T-cell (primary cell): Measurements from ENCODE around the gene SLC25A22. TPM values are rescaled to one million over a fixed set of nuclear protein-coding genes. Genes with fewer than 3 reads are reported as not detected.

Experiments used
- ATAC-seq, 4 experiments: fragments of 200-7000 bp in 3 of 4; fragments of 150-1000 bp in 1 of 4; cut with Tn5 transposase; replicated peaks in 1 of 4; 1 replicate in 3 of 4; 2 replicates in 1 of 4; pipeline ENCODE4 v1.10.0; 2021; ENCODE audit warnings: moderate library complexity in 3 of 4, mild to moderate bottlenecking in 2 of 4, moderate number of reproducible peaks in 1 of 4
- CTCF ChIA-PET, 2 donors: fragments of 300-600 bp; sonication (Branson Sonifier 250); formaldehyde crosslinking; loops; one replicate each; lab custom pipeline; 2022; ENCODE audit warnings: antibody characterized with exemption in 2 of 2; lab: Charles Lee
- POLR2A ChIA-PET, 2 donors: fragments of 300-600 bp; sonication (Branson Sonifier 250); formaldehyde crosslinking; loops; one replicate each; lab custom pipeline; 2022; ENCODE audit warnings: antibody characterized with exemption in 2 of 2; lab: Charles Lee
- DNase-seq, 35 experiments: peaks; one replicate each; pipeline versions ENCODE4 v3.0.0 to v3.0.0-alpha.2; 2013 to 2023
- H3K27ac ChIP-seq: one replicate; pipeline ENCODE4 v1.5.1; 2013; ENCODE audit warnings: low read length
- H3K27me3 ChIP-seq, 2 experiments: replicated peaks in 1 of 2; 1 replicate in 1 of 2; 2 replicates in 1 of 2; pipeline versions ENCODE4 v1.6.1 to v1.7.0; 2013; ENCODE audit warnings: low read length in 1 of 2, mixed read lengths in 1 of 2; ENCODE audit not compliant: control insufficient read depth in 2 of 2, insufficient read depth in 2 of 2; ENCODE audit errors: extremely low read depth in 1 of 2
- H3K36me3 ChIP-seq, 2 donors: 1 replicate in 1 of 2; 2 replicates in 1 of 2; pipeline versions ENCODE4 v1.6.1 to v1.7.0; 2013; ENCODE audit warnings: low read length in 1 of 2; ENCODE audit not compliant: control insufficient read depth in 2 of 2, insufficient read depth in 1 of 2; ENCODE audit errors: extremely low read depth in 1 of 2
- H3K4me1 ChIP-seq, 2 experiments: 1 replicate in 1 of 2; 2 replicates in 1 of 2; pipeline versions ENCODE4 v1.6.1 to v1.7.0; 2013; ENCODE audit warnings: low read length in 2 of 2, mixed read lengths in 1 of 2; ENCODE audit not compliant: insufficient read depth in 2 of 2, control insufficient read depth in 1 of 2; ENCODE audit errors: extremely low read depth in 1 of 2
- H3K4me3 ChIP-seq, 2 donors: 1 replicate in 1 of 2; 2 replicates in 1 of 2; pipeline versions ENCODE4 v1.5.1 to v1.7.0; 2013; ENCODE audit warnings: mild to moderate bottlenecking in 2 of 2, low read length in 1 of 2, moderate library complexity in 1 of 2; ENCODE audit not compliant: control insufficient read depth in 1 of 2; ENCODE audit errors: extremely low read depth in 1 of 2
- H3K9me3 ChIP-seq: 2 replicates; pipeline ENCODE4 v1.7.0; 2013
- H3K27ac Mint-ChIP-seq, 2 donors: one replicate each; pipeline ENCODE4 v1.8.0; 2020 to 2021; ENCODE audit warnings: mild to moderate bottlenecking in 2 of 2, mixed read lengths in 2 of 2
- H3K27me3 Mint-ChIP-seq, 2 donors: one replicate each; pipeline ENCODE4 v1.8.0; 2021 to 2022; ENCODE audit warnings: mixed read lengths in 2 of 2
- H3K36me3 Mint-ChIP-seq: one replicate; pipeline ENCODE4 v1.8.0; 2021; ENCODE audit warnings: mixed read lengths
- H3K4me1 Mint-ChIP-seq, 3 donors: one replicate each; pipeline ENCODE4 v1.8.0; 2020 to 2022; ENCODE audit warnings: mixed read lengths in 3 of 3, mild to moderate bottlenecking in 1 of 3
- H3K4me3 Mint-ChIP-seq, 3 donors: one replicate each; pipeline ENCODE4 v1.8.0; 2020 to 2022; ENCODE audit warnings: mild to moderate bottlenecking in 3 of 3, mixed read lengths in 3 of 3, moderate library complexity in 3 of 3
- H3K9me3 Mint-ChIP-seq, 3 donors: one replicate each; pipeline ENCODE4 v1.8.0; 2020 to 2022; ENCODE audit warnings: mixed read lengths in 3 of 3
- WGBS: methylation state at CpG from one replicate; pipeline ENCODE4 v1.1.5; 2013; ENCODE audit warnings: missing lambda C conversion rate; ENCODE audit not compliant: insufficient coverage; 5-methylcytosine and 5-hydroxymethylcytosine counted together
- total RNA-seq, 35 experiments: library from RNA in 6 of 35; stranded (reverse) in 6 of 35; fragments of 120-200 nt in 1 of 35; gene quantifications; one replicate each; pipeline versions ENCODE4 v1.2.1 to v1.2.4 and lab custom pipeline; 2013 to 2026

Gene SLC25A22
- total RNA-seq, 5 donors from 2014 or later (not counting 1 experiment from before 2014, with no cell fraction given) = 22.4 to 37.4 (median 35.1) TPM

- peak overlapping the region in 1 of 3 donors; percentile 21 for H3K4me3 Mint-ChIP-seq
- DNase-seq (no peak), ATAC-seq (no peak)
- no peaks in the 10 kb centered on the region for H3K9me3 ChIP-seq
- H3K4me1 ChIP-seq = peaks cover 2 to 28% of the 10 kb centered on the region in 2 experiments
- peaks cover 3% of the 10 kb centered on the region for H3K36me3 Mint-ChIP-seq
- H3K27ac Mint-ChIP-seq = no peak overlapping the region
- H3K4me1 Mint-ChIP-seq = peaks cover 0 to 10% (median 5%) of the 10 kb centered on the region in 3 donors
- H3K9me3 Mint-ChIP-seq = no peaks in the 10 kb centered on the region
- peaks cover 0 to 33% of the 10 kb centered on the region in 2 experiments for H3K27me3 ChIP-seq
- WGBS = 60% methylated on average over 21 of the region's 31 CpGs
- H3K27ac ChIP-seq = no peak overlapping the region
- peaks cover 0 to 7% of the 10 kb centered on the region in 2 donors for H3K27me3 Mint-ChIP-seq
- no peak overlapping the region for H3K4me3 ChIP-seq
- peaks cover 6 to 26% of the 10 kb centered on the region in 2 donors for H3K36me3 ChIP-seq
- ChIA-PET CTCF (interaction anchor here in 1 of 2 donors (0.6 kb wide), 1 partner anchor 308 kb away, joined by 4 read pairs; no protein-coding TSS in a partner anchor), POLR2A (interaction anchor here in 1 of 2 donors (0.6 kb wide), 1 partner anchor 20 kb away, joined by 3 read pairs; the partner anchor contains the start of gene RPLP2)
Observed at GRCh38 chr11:788953-789940, 8.8 kb downstream of the SLC25A22 start.

DNA sequence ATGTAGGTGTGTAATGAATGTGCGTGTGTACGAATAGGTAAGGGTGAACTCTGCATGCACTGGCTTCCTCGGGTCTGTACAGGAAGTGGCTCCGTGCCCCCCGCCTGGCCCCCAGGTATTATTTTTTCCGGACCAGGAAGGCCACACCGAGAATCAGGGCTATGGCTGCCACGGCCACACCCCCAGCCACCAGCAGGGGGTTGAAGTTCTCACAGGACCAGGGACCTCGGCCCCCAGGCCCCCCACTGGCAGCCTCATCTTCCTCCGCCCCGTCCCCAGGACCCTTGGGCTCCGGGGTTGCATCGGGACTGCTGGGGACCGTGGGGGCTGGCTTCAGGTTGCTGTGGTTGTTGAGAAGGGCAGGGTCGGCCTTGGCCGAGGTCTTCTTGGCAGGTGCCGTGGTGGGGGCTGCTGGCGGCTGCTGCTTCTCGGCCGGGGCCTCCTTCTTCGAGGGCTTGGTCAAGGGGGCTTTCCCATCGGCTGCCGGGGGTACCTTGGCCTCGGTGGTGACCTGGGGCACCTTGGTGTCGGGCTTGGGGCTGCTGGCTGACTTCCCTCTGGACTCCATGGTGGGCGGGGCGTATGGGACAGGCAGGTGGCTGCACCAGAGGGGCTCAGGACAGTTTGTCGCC lies 10.0 kb downstream of the SLC25A22 start:
- POLR2A ChIA-PET = no interaction called here
- H3K27me3 Mint-ChIP-seq = peaks cover 0 to 7% of the 10 kb centered on the region in 2 donors
- H3K36me3 Mint-ChIP-seq = peaks cover 3% of the 10 kb centered on the region
- Histone ChIP-seq H3K27me3 (peaks cover 0 to 30% of the 10 kb centered on the region in 2 experiments), H3K4me1 (peaks cover 2 to 23% of the 10 kb centered on the region in 2 experiments), H3K9me3 (no peaks in the 10 kb centered on the region), H3K4me3 (no peak overlapping the region), H3K27ac (no peak overlapping the region), H3K36me3 (peaks cover 4 to 17% of the 10 kb centered on the region in 2 donors)
- H3K4me1 Mint-ChIP-seq = peaks cover 0 to 11% (median 5%) of the 10 kb centered on the region in 3 donors
- 58% methylated on average over 27 of the region's 28 CpGs for WGBS
- no peak overlapping the region for H3K4me3 Mint-ChIP-seq
- ATAC-seq = peak in 2 of 4 experiments; percentile 19 to 21
- no peak for DNase-seq
- H3K27ac Mint-ChIP-seq = no peak overlapping the region
- CTCF ChIA-PET = no interaction called here
- H3K9me3 Mint-ChIP-seq = no peaks in the 10 kb centered on the region

DNA sequence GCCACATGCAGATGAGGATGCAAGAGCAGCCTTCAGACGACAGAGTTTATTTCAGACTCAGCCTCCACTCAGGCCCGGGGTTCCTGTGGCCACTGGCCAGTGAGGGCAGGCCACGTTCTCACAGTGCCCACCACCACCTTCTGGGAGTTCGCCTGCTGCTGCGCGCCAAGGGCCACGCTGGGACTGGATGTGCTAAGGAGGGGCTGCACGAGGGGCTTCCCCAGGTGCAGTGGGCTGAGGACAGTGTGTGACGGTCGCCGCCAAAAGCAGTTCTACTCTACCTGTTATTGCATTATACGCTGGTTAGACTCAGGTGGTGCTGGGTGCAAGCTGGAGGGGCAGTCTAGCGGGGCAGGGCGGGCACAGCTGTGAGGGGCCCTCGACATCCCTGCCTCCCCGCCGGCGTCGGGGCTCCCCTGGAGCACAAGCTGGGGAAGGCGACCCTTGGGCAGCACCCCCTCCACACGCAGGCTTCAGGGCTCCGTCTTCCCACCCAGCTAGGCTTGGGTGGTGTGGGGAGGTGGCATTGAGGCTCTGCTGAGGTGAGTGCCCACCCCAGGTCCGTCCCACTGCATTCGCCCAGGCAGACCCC lies 10.9 kb downstream of the SLC25A22 start:
- Mint-ChIP-seq H3K4me3 (no peak overlapping the region), H3K36me3 (peaks cover 3% of the 10 kb centered on the region), H3K4me1 (peaks cover 0 to 11% (median 5%) of the 10 kb centered on the region in 3 donors), H3K27me3 (peaks cover 0 to 7% of the 10 kb centered on the region in 2 donors), H3K9me3 (no peaks in the 10 kb centered on the region), H3K27ac (no peak overlapping the region)
- POLR2A ChIA-PET = no interaction called here
- Histone ChIP-seq H3K4me3 (no peak overlapping the region), H3K4me1 (peaks cover 2 to 25% of the 10 kb centered on the region in 2 experiments), H3K27me3 (peaks cover 0 to 30% of the 10 kb centered on the region in 2 experiments), H3K9me3 (no peaks in the 10 kb centered on the region), H3K27ac (no peak overlapping the region), H3K36me3 (peaks cover 0 to 11% of the 10 kb centered on the region in 2 donors)
- ATAC-seq (no peak), DNase-seq (no peak)
- 84% methylated on average over 14 of the region's 24 CpGs for WGBS
- CTCF ChIA-PET = no interaction called here

- no peak for DNase-seq
- Histone ChIP-seq H3K9me3 (no peaks in the 10 kb centered on the region), H3K4me1 (peaks cover 2 to 26% of the 10 kb centered on the region in 2 experiments), H3K27me3 (peaks cover 0 to 30% of the 10 kb centered on the region in 2 experiments), H3K27ac (no peak overlapping the region), H3K36me3 (peaks cover 0 to 4% of the 10 kb centered on the region in 2 donors), H3K4me3 (no peak overlapping the region)
- ChIA-PET CTCF (no interaction called here), POLR2A (no interaction called here)
- peaks cover 0 to 7% of the 10 kb centered on the region in 2 donors for H3K27me3 Mint-ChIP-seq
- ATAC-seq = no peak
- no peak overlapping the region for H3K27ac Mint-ChIP-seq
- WGBS = 87% methylated on average over 23 of the region's 24 CpGs
- H3K36me3 Mint-ChIP-seq = peaks cover 3% of the 10 kb centered on the region
- peaks cover 0 to 11% (median 6%) of the 10 kb centered on the region in 3 donors for H3K4me1 Mint-ChIP-seq
- H3K9me3 Mint-ChIP-seq = no peaks in the 10 kb centered on the region
- no peak overlapping the region for H3K4me3 Mint-ChIP-seq
Observed at GRCh38 chr11:786235-787083, 11.6 kb downstream of the SLC25A22 start.

- ChIA-PET CTCF (no interaction called here), POLR2A (no interaction called here)
- H3K27ac Mint-ChIP-seq = no peak overlapping the region
Observed at GRCh38 chr11:783581-784015, 14.5 kb downstream of the SLC25A22 start.

More at GRCh38 chr11:783581-784015, 14.5 kb downstream of the SLC25A22 start:
- Histone ChIP-seq H3K4me3 (no peak overlapping the region), H3K27me3 (peaks cover 0 to 7% of the 10 kb centered on the region in 2 experiments), H3K4me1 (peaks cover 2 to 26% of the 10 kb centered on the region in 2 experiments), H3K27ac (no peak overlapping the region), H3K9me3 (no peaks in the 10 kb centered on the region), H3K36me3 (peaks cover 0 to 7% of the 10 kb centered on the region in 2 donors)
- Mint-ChIP-seq H3K4me3 (no peak overlapping the region), H3K9me3 (no peaks in the 10 kb centered on the region), H3K36me3 (no peaks in the 10 kb centered on the region), H3K27me3 (no peaks in the 10 kb centered on the region), H3K4me1 (peaks cover 0 to 16% (median 14%) of the 10 kb centered on the region in 3 donors)
- peak in 1 of 4 experiments; percentile 45 for ATAC-seq
- WGBS = 71% methylated on average over 16 of the region's 24 CpGs
- DNase-seq = peak in 3 of 35 experiments; percentile 23 to 36 (median 29)
